Central memory CD4-positive, alpha-beta T cell (primary cell): ENCODE measurements around the gene BCS1L.

Experiments
- DNase-seq: peaks from one replicate; pipeline ENCODE4 v3.0.0; 2022
- total RNA-seq, 3 experiments: gene quantifications; one replicate each; lab custom pipeline; 2026; lab: John Stamatoyannopoulos, UW

Gene BCS1L
- 16.0 to 39.7 (median 26.5) reads per million in 3 experiments for total RNA-seq

GRCh38 chr2:218659258-218659987 lies at the start of gene BCS1L, which contains the start of gene ZNF142:
Gene BCS1L (plus strand): TSS chr2:218659683. CDS start chr2:218660988, 1,305 bp downstream.
Gene ZNF142 (minus strand): TSS chr2:218659623. CDS start chr2:218656429, 3,194 bp downstream.
- DNase-seq, result peak; percentile 88

- DNase-seq, result no peak
Measured at GRCh38 chr2:218615868-218616315, 43.6 kb upstream of the BCS1L start.

- DNase-seq, result no peak
Measured at GRCh38 chr2:218618102-218618860, 41.2 kb upstream of the BCS1L start.

- no peak for DNase-seq
Measured at GRCh38 chr2:218621007-218621406, 38.5 kb upstream of the BCS1L start.

GRCh38 chr2:218622606-218623365 lies 36.7 kb upstream of the BCS1L start:
- no peak for DNase-seq

GRCh38 chr2:218623366-218623705 lies 36.1 kb upstream of the BCS1L start:
- DNase-seq, result no peak

GRCh38 chr2:218626369-218626768 lies 33.1 kb upstream of the BCS1L start:
- DNase-seq, result no peak

- DNase-seq, result no peak
Measured at GRCh38 chr2:218627939-218628338, 31.5 kb upstream of the BCS1L start.

GRCh38 chr2:218631837-218632236 lies 27.6 kb upstream of the BCS1L start:
- no peak for DNase-seq

GRCh38 chr2:218635719-218636118 lies 23.8 kb upstream of the BCS1L start:
- DNase-seq, result no peak

GRCh38 chr2:218638372-218638771 lies 21.1 kb upstream of the BCS1L start:
- DNase-seq, result no peak

- no peak for DNase-seq
Measured at GRCh38 chr2:218642121-218642656, 17.3 kb upstream of the BCS1L start.

GRCh38 chr2:218642786-218643185 lies 16.7 kb upstream of the BCS1L start:
- DNase-seq, result no peak

- no peak for DNase-seq
Measured at GRCh38 chr2:218643751-218644310, 15.7 kb upstream of the BCS1L start.

GRCh38 chr2:218644721-218645120 lies 14.8 kb upstream of the BCS1L start:
- DNase-seq, result no peak

GRCh38 chr2:218645126-218645525 lies 14.4 kb upstream of the BCS1L start:
- DNase-seq, result no peak

GRCh38 chr2:218648088-218648786 lies 11.2 kb upstream of the BCS1L start:
- peak; percentile 35 for DNase-seq

GRCh38 chr2:218648787-218649100 lies 10.7 kb upstream of the BCS1L start:
- no peak for DNase-seq

- no peak for DNase-seq
Measured at GRCh38 chr2:218655751-218656150, 3.7 kb upstream of the BCS1L start.

- peak; percentile 14 for DNase-seq
Measured at GRCh38 chr2:218658671-218659257, 719 bp upstream of the BCS1L start.

GRCh38 chr2:218659988-218660358 lies 490 bp downstream of the BCS1L start:
- no peak for DNase-seq

- DNase-seq, result no peak
Measured at GRCh38 chr2:218662377-218662776, 2.9 kb downstream of the BCS1L start.
